ENCODE data around the gene LOXL1. TPM values are rescaled to one million over a fixed set of nuclear protein-coding genes. Genes with fewer than 3 reads are reported as not detected.

Gene LOXL1
- total RNA-seq, 4 donors from 2014 or later = 6.2 to 12.9 (median 8.6) TPM

DNA sequence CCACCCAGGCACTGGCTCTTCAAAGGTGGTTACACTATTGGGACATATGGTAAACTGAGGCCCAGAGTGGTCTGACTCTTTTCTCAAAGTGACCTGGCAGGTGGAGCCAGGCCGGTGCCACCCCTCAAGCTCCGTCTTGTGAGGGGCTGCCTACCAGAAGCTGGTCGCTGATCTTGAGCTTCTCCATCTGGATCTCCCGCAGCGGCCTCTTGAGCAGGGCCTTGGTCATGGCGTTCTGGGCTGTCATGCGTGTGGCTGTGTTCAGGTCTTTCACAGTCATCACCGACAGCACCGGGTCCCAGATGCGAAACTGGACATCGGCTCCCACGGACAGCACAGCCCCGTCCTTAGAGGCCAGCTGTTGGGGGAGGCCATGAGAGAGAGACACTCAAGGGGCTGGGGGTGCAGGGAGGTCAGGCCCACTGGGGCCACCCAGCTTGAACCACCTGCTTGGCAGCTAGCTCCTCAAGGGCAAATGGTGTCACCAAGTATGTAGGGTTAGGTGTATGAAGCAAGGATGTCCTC lies 62.2 kb downstream of the LOXL1 start:
- ATAC-seq (ENCODE audit: low FRiP score) (no peak), DNase-seq (ENCODE audit: low spot score) (no peak)
- TF ChIP-seq, protein P1, sequence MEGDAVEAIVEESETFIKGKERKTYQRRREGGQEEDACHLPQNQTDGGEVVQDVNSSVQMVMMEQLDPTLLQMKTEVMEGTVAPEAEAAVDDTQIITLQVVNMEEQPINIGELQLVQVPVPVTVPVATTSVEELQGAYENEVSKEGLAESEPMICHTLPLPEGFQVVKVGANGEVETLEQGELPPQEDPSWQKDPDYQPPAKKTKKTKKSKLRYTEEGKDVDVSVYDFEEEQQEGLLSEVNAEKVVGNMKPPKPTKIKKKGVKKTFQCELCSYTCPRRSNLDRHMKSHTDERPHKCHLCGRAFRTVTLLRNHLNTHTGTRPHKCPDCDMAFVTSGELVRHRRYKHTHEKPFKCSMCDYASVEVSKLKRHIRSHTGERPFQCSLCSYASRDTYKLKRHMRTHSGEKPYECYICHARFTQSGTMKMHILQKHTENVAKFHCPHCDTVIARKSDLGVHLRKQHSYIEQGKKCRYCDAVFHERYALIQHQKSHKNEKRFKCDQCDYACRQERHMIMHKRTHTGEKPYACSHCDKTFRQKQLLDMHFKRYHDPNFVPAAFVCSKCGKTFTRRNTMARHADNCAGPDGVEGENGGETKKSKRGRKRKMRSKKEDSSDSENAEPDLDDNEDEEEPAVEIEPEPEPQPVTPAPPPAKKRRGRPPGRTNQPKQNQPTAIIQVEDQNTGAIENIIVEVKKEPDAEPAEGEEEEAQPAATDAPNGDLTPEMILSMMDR (IDR thresholded peaks at IDR 0.05) = no peak

DNA sequence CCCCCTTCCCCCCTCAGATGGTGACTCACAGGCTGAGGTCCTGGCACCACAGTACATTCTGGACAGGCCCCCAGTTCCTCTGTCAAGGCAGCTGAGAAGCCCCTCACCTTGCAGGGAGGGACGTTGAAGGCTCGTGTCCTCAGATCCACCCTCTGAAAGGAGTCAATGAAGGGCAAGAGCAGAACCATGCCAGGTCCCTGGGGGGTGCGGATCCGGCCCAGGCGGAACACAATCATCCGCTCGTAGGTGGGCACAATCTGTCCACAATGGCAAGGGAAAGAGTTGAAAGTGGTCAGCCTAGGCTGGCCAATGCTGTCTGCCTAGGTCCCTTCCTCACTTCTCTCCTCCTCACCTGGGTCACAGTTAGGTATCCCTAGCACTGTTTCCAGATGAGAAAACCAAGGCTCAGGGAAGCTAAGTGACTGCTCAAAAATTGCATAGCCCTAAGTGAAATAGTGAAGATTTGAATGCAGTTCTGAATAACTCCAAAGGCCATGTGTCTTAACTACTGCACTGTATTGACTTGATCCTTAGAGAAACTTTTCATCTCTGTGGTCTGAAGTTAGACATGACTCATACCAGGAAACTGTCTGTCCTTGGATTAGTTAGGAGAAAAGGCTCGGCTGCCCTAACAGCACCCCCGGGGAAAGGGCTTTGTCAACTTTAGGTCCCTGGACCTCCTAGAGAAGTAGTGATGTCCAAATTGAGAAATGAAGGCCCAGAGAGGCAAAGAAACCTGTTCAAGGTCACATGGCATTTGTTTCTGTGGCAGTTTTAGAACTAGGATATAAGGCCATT lies 62.9 kb downstream of the LOXL1 start:
- ATAC-seq (ENCODE audit: low FRiP score) (no peak), DNase-seq (ENCODE audit: low spot score) (no peak)
- TF ChIP-seq, protein P1 (IDR thresholded peaks at IDR 0.05) = no peak

DNA sequence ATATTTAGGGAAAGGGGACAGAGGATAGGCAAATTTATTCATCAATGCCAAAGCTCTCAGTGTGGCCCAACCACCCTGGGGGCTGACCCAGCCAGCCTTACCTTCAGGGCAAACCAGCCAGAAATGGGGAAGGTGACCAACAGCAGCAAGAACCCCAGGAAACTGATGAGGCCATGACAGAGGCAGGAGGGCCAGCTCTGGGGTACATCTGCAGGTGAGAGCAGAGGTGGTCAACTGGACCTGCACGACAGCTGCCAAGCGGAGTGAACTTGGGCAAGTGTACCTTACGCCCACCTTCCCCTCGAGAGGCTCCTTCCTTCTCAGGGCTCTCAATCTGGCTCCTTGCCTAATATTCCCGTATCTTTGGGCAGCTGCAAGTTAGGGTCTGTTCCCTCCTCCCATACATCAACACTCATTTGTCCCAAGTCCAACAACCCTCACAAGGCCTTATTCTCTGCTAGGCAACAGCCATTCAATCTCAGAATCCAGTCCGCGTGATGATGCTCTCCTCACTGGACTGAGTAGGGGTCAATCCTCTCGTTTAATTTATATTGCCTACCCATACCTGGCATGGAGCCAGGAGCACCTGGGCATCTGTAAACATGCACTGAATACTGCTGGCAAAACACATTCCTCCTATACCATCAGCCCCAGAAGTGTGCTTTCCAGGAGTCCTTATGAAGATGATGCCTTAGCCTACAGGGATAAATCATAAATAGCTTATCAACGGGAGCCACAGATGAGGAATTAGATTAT lies 64.2 kb downstream of the LOXL1 start:
- TF ChIP-seq, protein P1 (IDR thresholded peaks at IDR 0.05) = no peak
- DNase-seq (ENCODE audit: low spot score) (no peak), ATAC-seq (ENCODE audit: low FRiP score) (no peak)

DNA sequence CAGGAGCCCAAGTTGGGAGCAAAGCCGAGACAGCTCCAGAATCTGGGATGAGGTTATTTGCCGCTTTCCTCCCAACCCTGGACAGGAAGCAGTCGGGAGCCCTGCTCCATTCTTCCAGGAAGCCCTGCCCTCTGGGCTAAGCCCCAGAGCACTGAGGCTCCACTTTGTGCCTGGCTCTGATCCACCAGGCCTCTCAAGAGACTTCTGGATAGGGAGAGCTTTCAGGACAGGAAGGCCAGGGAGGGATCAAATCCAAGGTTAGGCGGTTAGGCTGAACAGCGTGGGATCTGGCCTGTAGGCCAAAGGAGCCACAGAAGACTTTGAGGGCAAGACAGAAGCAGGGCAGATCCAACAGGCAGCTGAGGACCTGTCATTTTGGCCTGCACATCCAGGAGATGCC lies 65.0 kb downstream of the LOXL1 start:
- no peak for DNase-seq (ENCODE audit: low spot score)
- no peak for ATAC-seq (ENCODE audit: low FRiP score)
- TF ChIP-seq, protein P1 (IDR thresholded peaks at IDR 0.05) = no peak

DNA sequence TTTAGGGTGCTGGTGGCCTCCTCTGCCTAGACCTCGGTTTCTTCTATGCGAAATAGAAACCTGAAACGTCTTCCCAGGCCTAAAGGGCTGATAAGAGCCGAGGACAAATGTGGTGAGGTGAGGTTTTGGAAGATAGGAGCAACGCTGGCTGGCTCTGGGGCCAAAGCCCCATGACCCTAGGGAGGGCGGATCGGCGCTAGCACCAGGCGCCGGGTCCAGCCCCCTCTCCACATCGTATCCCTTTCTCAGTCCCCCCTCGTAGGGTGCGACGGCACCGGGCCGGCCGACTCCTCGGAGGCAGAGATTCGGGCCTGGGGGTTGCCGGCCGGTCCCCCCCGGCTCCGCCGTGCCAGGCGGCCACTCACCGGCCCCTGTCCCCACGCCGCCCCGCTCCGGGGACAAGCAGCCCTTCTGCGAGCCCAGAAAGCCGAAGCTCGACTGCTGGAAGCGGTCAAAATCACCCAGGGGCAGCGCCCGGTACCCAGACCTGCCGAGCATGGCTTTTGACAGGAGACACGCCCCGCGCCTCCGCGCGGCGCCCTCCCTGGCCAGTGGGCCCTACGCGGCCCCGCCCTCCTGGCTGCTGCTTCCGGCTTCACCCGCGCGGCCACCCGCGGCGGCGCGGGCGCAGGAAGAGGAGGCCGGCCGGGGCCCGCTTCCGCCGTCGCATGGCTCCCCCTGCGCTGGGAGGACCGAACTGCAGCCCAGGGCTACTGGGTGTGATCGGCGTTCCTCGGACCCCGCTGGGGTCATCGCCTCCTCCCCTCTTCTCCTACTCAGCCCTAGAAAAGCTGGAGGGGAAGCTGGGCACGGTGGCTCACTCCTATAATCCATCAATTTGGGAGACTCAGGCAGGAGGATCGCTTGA lies 65.7 kb downstream of the LOXL1 start, which contains the start of gene STOML1:
STOML1 (minus strand) TSS at position 570 of the 868 bp plus-strand sequence; CDS start at position 498, 72 bp downstream.
- TF ChIP-seq, protein P1 (IDR thresholded peaks at IDR 0.05) = peak in 2 of 3 donors; percentile 69 to 88
- ATAC-seq (ENCODE audit: low FRiP score) = peak; percentile 85
- peak; percentile 72 for DNase-seq (ENCODE audit: low spot score)

DNA sequence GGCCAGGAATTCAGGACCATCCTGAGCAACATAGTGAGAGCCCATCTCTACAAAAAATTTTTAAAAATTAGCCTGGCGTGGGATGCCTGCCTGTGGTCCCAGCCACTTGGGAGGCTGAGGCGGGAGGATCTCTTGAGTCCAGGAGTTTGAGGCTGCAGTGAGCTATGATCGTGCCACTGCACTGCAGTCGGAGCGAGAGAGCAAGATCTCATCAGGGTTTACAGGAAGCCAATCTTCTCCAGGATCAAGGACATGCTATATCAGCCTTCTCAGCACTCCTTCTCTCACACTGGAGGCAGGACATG lies 66.3 kb downstream of the LOXL1 start:
- TF ChIP-seq, protein P1 (IDR thresholded peaks at IDR 0.05) = no peak
- ATAC-seq (ENCODE audit: low FRiP score) (no peak), DNase-seq (ENCODE audit: low spot score) (no peak)

Data from omental fat pad (tissue), 4 donors.